T-helper 2 cell treated with Interferon-gamma antibody and Interleukin-4, amounts not matched to agents 5 μg/mL and 100 μg/mL, for 36 hours (primary cell): Measurements from ENCODE around the gene CEP170B.
"Not testable (repeated sequence)": the region's sequence is repeated elsewhere in the genome, so short reads cannot be mapped to it uniquely, and the experiment has no call there.

ENCODE experiments used
- DNase-seq: peaks from one replicate; pipeline ENCODE4 v3.0.0; 2021; ENCODE audit warnings: low spot score
- H3K27ac Mint-ChIP-seq: one replicate; pipeline ENCODE4 v1.8.0; 2021; ENCODE audit warnings: mild to moderate bottlenecking, mixed read lengths
- H3K27me3 Mint-ChIP-seq: one replicate; pipeline ENCODE4 v1.8.0; 2021; ENCODE audit warnings: low read depth, mixed read lengths
- H3K36me3 Mint-ChIP-seq: one replicate; pipeline ENCODE4 v1.8.0; 2021; ENCODE audit warnings: low read depth, mixed read lengths
- H3K4me1 Mint-ChIP-seq: one replicate; pipeline ENCODE4 v1.8.0; 2021; ENCODE audit warnings: low read depth, mixed read lengths
- H3K4me3 Mint-ChIP-seq: one replicate; pipeline ENCODE4 v1.8.0; 2022; ENCODE audit warnings: mild to moderate bottlenecking, moderate library complexity, mixed read lengths
- H3K9me3 Mint-ChIP-seq: one replicate; pipeline ENCODE4 v1.8.0; 2021; ENCODE audit warnings: mixed read lengths

The CEP170B gene

GRCh38 chr14:104905579-104905933 is 40.5 kb downstream of the CEP170B start:
- H3K9me3 Mint-ChIP-seq, H3K4me1 Mint-ChIP-seq, H3K36me3 Mint-ChIP-seq, DNase-seq, H3K4me3 Mint-ChIP-seq, H3K27ac Mint-ChIP-seq: not testable (repeated sequence)
- peaks cover 42% of the 10 kb centered on the region for H3K27me3 Mint-ChIP-seq

GRCh38 chr14:104908303-104908702 is 43.2 kb downstream of the CEP170B start:
- Mint-ChIP-seq H3K27me3 (peaks cover 41% of the 10 kb centered on the region), H3K4me1 (peaks cover 2% of the 10 kb centered on the region), H3K9me3 (peaks cover 12% of the 10 kb centered on the region), H3K27ac (no peak overlapping the region), H3K4me3 (no peak overlapping the region), H3K36me3 (no peaks in the 10 kb centered on the region)
- DNase-seq, result no peak

- Mint-ChIP-seq H3K9me3 (peaks cover 13% of the 10 kb centered on the region), H3K4me3 (no peak overlapping the region), H3K27me3 (peaks cover 49% of the 10 kb centered on the region), H3K4me1 (no peaks in the 10 kb centered on the region), H3K36me3 (no peaks in the 10 kb centered on the region), H3K27ac (no peak overlapping the region)
- DNase-seq, result no peak
These were observed 47.0 kb downstream of the CEP170B start for GRCh38 chr14:104912053-104912452.

GRCh38 chr14:104913435-104913834 is 48.4 kb downstream of the CEP170B start:
- Mint-ChIP-seq H3K36me3 (no peaks in the 10 kb centered on the region), H3K4me3 (no peak overlapping the region), H3K9me3 (peaks cover 13% of the 10 kb centered on the region), H3K4me1 (no peaks in the 10 kb centered on the region), H3K27ac (no peak overlapping the region), H3K27me3 (peaks cover 39% of the 10 kb centered on the region)
- no peak for DNase-seq

- H3K4me3 Mint-ChIP-seq, result no peak overlapping the region
- no peak overlapping the region for H3K27ac Mint-ChIP-seq
- H3K4me1 Mint-ChIP-seq, result no peaks in the 10 kb centered on the region
- peaks cover 34% of the 10 kb centered on the region for H3K27me3 Mint-ChIP-seq
- no peak for DNase-seq
- no peaks in the 10 kb centered on the region for H3K36me3 Mint-ChIP-seq
- peaks cover 5% of the 10 kb centered on the region for H3K9me3 Mint-ChIP-seq
These were observed 52.0 kb downstream of the CEP170B start for GRCh38 chr14:104917116-104917515.

GRCh38 chr14:104917993-104918392 is 52.9 kb downstream of the CEP170B start:
- no peak overlapping the region for H3K27ac Mint-ChIP-seq
- no peak for DNase-seq
- peaks cover 4% of the 10 kb centered on the region for H3K9me3 Mint-ChIP-seq

GRCh38 chr14:104919152-104919992 is 54.3 kb downstream of the CEP170B start:
- not testable (repeated sequence) for H3K4me3 Mint-ChIP-seq, H3K9me3 Mint-ChIP-seq, H3K36me3 Mint-ChIP-seq, H3K27ac Mint-ChIP-seq, DNase-seq, H3K4me1 Mint-ChIP-seq
- H3K27me3 Mint-ChIP-seq, result peaks cover 22% of the 10 kb centered on the region

More at GRCh38 chr14:104917993-104918392, 52.9 kb downstream of the CEP170B start:
- Mint-ChIP-seq H3K27me3 (peaks cover 34% of the 10 kb centered on the region), H3K4me3 (no peak overlapping the region), H3K4me1 (no peaks in the 10 kb centered on the region), H3K36me3 (no peaks in the 10 kb centered on the region)

- Mint-ChIP-seq H3K4me3 (no peak overlapping the region), H3K36me3 (no peaks in the 10 kb centered on the region), H3K27ac (no peak overlapping the region), H3K4me1 (no peaks in the 10 kb centered on the region), H3K27me3 (peaks cover 17% of the 10 kb centered on the region), H3K9me3 (peaks cover 3% of the 10 kb centered on the region)
- DNase-seq, result no peak
These were observed 54.9 kb downstream of the CEP170B start for GRCh38 chr14:104919993-104920315.

- Mint-ChIP-seq H3K4me1 (peaks cover 2% of the 10 kb centered on the region), H3K27me3 (peaks cover 8% of the 10 kb centered on the region), H3K9me3 (peaks cover 3% of the 10 kb centered on the region), H3K27ac (no peak overlapping the region), H3K36me3 (no peaks in the 10 kb centered on the region), H3K4me3 (no peak overlapping the region)
- no peak for DNase-seq
These were observed 58.8 kb downstream of the CEP170B start for GRCh38 chr14:104923640-104924420.

GRCh38 chr14:104924421-104925213 is 59.5 kb downstream of the CEP170B start, which contains the start of gene PLD4:
TSS of gene PLD4 (plus strand) at chr14:104924879. CDS start at chr14:104927141, 2,262 bp downstream.
- peaks cover 5% of the 10 kb centered on the region for H3K27me3 Mint-ChIP-seq
- H3K36me3 Mint-ChIP-seq, result no peaks in the 10 kb centered on the region
- H3K4me1 Mint-ChIP-seq, result peaks cover 2% of the 10 kb centered on the region
- H3K9me3 Mint-ChIP-seq, result peaks cover 3% of the 10 kb centered on the region
- no peak within 1 kb of the TSS for H3K4me3 Mint-ChIP-seq
- no peak within 1 kb of the TSS for H3K27ac Mint-ChIP-seq
- DNase-seq, result no peak

- Mint-ChIP-seq H3K27ac (no peak overlapping the region), H3K27me3 (peaks cover 5% of the 10 kb centered on the region), H3K4me1 (peaks cover 2% of the 10 kb centered on the region), H3K36me3 (no peaks in the 10 kb centered on the region), H3K4me3 (no peak overlapping the region), H3K9me3 (peaks cover 3% of the 10 kb centered on the region)
- DNase-seq, result no peak
These were observed 60.3 kb downstream of the CEP170B start for GRCh38 chr14:104925214-104925854.

- H3K4me1 Mint-ChIP-seq, result peaks cover 2% of the 10 kb centered on the region
- no peak overlapping the region for H3K4me3 Mint-ChIP-seq
These were observed 61.0 kb downstream of the CEP170B start for GRCh38 chr14:104925855-104926609.

More at GRCh38 chr14:104925855-104926609, 61.0 kb downstream of the CEP170B start:
- no peak overlapping the region for H3K27ac Mint-ChIP-seq
- no peak for DNase-seq
- peaks cover 3% of the 10 kb centered on the region for H3K9me3 Mint-ChIP-seq
- H3K27me3 Mint-ChIP-seq, result peaks cover 5% of the 10 kb centered on the region
- no peaks in the 10 kb centered on the region for H3K36me3 Mint-ChIP-seq
